HEK293T (cell line): ENCODE results near the gene PACRG.

Source experiments
- CTCF ChIA-PET: fragments of 350-600 bp; formaldehyde crosslinking; extraction: SDS; loops from one replicate; lab custom pipeline; 2021; ENCODE audit warnings: antibody characterized with exemption, inconsistent platforms; lab: Yijun Ruan, JAX
- POLR2A ChIA-PET: fragments of 350-600 bp; formaldehyde crosslinking; extraction: SDS; loops from one replicate; lab custom pipeline; 2020; ENCODE audit warnings: antibody characterized with exemption, inconsistent platforms; lab: Yijun Ruan, JAX
- DNase-seq: peaks from one replicate; pipeline ENCODE4 v3.0.0; 2012; ENCODE audit warnings: mixed read lengths; ENCODE audit errors: extremely low spot score
- ARNT ChIP-seq: fragments of 450-650 bp; IDR thresholded peaks from 2 replicates; pipeline ENCODE4 v1.6.1; 2017; ENCODE audit warnings: mild to moderate bottlenecking
- BHLHE40 ChIP-seq: fragments of 450-650 bp; IDR thresholded peaks from 2 replicates; pipeline ENCODE4 v1.6.1; 2016; ENCODE audit warnings: mild to moderate bottlenecking, moderate library complexity, borderline replicate concordance
- CTBP1 ChIP-seq: fragments of 450-650 bp; IDR thresholded peaks from 2 replicates; pipeline ENCODE4 v1.6.1; 2016; ENCODE audit warnings: borderline replicate concordance
- ELF4 ChIP-seq: fragments of 450-650 bp; IDR thresholded peaks from 2 replicates; pipeline ENCODE4 v1.6.1; 2017; ENCODE audit warnings: antibody characterized with exemption
- FOXA1 ChIP-seq: fragments of 450-650 bp; IDR thresholded peaks from 2 replicates; pipeline ENCODE4 v1.6.1; 2016; ENCODE audit warnings: mild to moderate bottlenecking
- FOXK2 ChIP-seq: fragments of 450-650 bp; IDR thresholded peaks from 2 replicates; pipeline ENCODE4 v1.6.1; 2016; ENCODE audit warnings: mild to moderate bottlenecking
- FOXM1 ChIP-seq: fragments of 450-650 bp; IDR thresholded peaks from 2 replicates; pipeline ENCODE4 v1.6.1; 2017; ENCODE audit warnings: mild to moderate bottlenecking, borderline replicate concordance
- HDGF ChIP-seq: fragments of 450-650 bp; IDR thresholded peaks from 2 replicates; pipeline ENCODE4 v1.6.1; 2017; ENCODE audit warnings: antibody characterized with exemption, borderline replicate concordance
- L3MBTL2 ChIP-seq: fragments of 450-650 bp; conservative IDR thresholded peaks from 2 replicates; pipeline ENCODE4 v1.6.1; 2016; ENCODE audit warnings: mild to moderate bottlenecking
- LEF1 ChIP-seq: fragments of 450-650 bp; IDR thresholded peaks from 2 replicates; pipeline ENCODE4 v1.6.1; 2017; ENCODE audit warnings: mild to moderate bottlenecking, borderline replicate concordance
- NFRKB ChIP-seq: fragments of 450-650 bp; IDR thresholded peaks from 2 replicates; pipeline ENCODE4 v1.6.1; 2016; ENCODE audit warnings: mild to moderate bottlenecking, moderate library complexity
- SP1 ChIP-seq: fragments of 450-650 bp; IDR thresholded peaks from 2 replicates; pipeline ENCODE4 v1.6.1; 2017
- SUZ12 ChIP-seq: fragments of 450-650 bp; IDR thresholded peaks from 2 replicates; pipeline ENCODE4 v1.6.1; 2016; ENCODE audit warnings: mild to moderate bottlenecking
- TARDBP ChIP-seq: fragments of 450-650 bp; IDR thresholded peaks from 2 replicates; pipeline ENCODE4 v1.6.1; 2016
- ZNF384 ChIP-seq: fragments of 450-650 bp; IDR thresholded peaks from 2 replicates; pipeline ENCODE4 v1.6.1; 2016
- TF ChIP-seq, protein P1 (sequence below): fragments of 450-650 bp; IDR thresholded peaks from 2 replicates; pipeline ENCODE4 v1.6.1; 2016

The PACRG gene

DNA sequence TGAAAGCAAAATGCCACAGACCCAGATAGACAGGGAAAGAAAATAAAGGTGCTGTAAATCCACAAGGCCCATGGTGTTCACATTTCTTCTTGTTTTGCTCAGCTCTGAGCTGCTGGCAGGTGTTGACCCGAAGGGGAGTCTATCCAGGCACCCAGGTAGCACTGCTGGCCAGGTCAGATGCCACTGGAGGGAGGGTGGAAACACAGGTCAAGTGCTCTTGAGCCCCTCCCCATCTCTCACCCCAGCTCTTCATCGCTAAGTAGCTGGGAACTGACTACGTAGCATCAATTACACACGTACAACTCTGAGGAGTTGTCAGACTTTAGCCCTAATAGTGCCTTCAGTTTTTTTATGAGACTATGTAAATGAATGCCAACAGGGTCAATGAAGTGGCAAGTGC, 399.0 kb downstream of the PACRG start:
- POLR2A ChIA-PET: no interaction called here
- no peak for DNase-seq

DNA sequence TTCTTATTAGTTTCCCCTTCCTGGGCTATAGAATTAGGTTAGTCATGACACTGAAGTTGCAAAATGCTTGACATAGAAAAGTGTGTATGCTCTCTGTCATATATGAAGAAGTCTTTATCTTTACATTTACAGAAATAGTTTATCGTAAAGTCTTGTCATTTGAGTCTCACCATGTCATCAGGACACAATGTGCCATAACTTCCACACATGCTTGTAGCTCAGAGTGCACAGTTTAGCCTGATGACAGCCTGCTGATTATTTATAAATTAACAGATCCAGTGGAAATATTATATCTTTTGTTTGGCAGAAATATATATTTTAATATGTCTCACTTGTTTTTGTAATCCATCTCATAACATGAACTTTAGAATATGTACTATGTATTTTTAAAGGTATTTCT, 399.8 kb downstream of the PACRG start:
- no peak for DNase-seq
- CTCF ChIA-PET: no interaction called here
- POLR2A ChIA-PET: no interaction called here
- TF ChIP-seq NFRKB: no peak
- no peak for TF ChIP-seq FOXM1
- TF ChIP-seq, protein P1, sequence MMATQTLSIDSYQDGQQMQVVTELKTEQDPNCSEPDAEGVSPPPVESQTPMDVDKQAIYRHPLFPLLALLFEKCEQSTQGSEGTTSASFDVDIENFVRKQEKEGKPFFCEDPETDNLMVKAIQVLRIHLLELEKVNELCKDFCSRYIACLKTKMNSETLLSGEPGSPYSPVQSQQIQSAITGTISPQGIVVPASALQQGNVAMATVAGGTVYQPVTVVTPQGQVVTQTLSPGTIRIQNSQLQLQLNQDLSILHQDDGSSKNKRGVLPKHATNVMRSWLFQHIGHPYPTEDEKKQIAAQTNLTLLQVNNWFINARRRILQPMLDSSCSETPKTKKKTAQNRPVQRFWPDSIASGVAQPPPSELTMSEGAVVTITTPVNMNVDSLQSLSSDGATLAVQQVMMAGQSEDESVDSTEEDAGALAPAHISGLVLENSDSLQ: no peak
- TF ChIP-seq HDGF: no peak
- TF ChIP-seq TARDBP: no peak
- TF ChIP-seq FOXK2: no peak
- no peak for TF ChIP-seq CTBP1
- TF ChIP-seq SP1: no peak
- no peak for TF ChIP-seq SUZ12

More for the DNA sequence above, 399.0 kb downstream of the PACRG start:
- CTCF ChIA-PET: interaction anchor here (0.7 kb wide), 1 partner anchor 1077 kb away, joined by 3 read pairs; no protein-coding TSS in a partner anchor
- TF ChIP-seq LEF1 (no peak), L3MBTL2 (no peak), BHLHE40 (no peak), ELF4 (no peak), FOXM1 (no peak), TARDBP (no peak), NFRKB (no peak)
- TF ChIP-seq, protein P1: no peak

DNA sequence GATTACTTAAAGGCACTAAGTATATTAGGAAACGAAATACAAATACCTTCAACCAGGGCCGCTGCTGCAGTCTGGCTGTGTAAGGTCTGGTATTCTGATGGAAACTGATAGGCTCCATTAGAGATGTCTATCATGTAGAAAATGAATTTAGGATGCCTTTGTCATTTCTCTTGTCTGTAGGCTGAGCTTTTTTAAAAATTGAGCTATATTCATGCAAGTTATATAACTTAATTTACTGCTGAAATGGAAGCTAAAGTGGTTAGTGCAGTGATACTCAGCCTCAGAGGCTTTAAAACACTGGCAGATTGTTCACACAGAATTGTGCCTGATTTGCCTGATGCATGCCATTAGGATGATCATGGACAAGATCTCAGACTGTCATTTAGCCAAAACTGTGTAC, 400.6 kb downstream of the PACRG start:
- ChIA-PET CTCF (no interaction called here), POLR2A (no interaction called here)
- DNase-seq: no peak
- TF ChIP-seq FOXK2: no peak
- no peak for TF ChIP-seq ZNF384
- TF ChIP-seq, protein P1: no peak
- TF ChIP-seq L3MBTL2: no peak
- no peak for TF ChIP-seq SUZ12
- TF ChIP-seq HDGF: no peak
- no peak for TF ChIP-seq TARDBP
- no peak for TF ChIP-seq LEF1
- TF ChIP-seq FOXM1: no peak
- TF ChIP-seq BHLHE40: no peak

DNA sequence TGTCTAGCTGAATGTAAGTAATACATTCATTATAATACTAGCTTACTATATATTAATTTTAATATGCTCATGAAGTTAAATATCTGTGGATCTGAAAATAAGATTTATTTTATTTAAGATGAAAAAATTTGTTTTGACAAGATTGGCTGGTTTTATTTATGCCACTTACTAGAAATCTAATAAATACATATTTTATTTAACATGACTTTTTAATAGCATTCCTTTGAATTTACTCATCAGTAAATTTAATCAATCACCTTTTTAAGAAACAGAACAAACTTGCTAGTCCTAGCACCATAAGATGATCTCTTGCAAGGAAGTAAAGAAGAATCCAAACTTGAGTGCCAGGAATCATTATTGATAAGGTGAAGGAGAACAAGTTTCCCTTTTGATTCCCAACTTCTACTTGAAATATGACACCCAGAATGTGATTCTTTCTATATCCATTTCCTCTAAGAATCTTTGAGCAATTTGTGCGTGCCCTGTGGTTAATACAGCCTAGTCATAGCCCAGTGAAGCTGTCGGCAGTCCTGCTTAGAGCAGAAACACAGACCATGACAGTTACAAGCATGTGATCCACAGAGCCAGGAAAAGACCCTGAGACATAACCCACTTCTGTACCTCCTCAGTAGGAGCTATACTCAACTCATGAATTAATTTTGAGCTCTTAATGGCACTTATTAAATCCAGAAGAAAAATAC, 404.4 kb downstream of the PACRG start:
- ChIA-PET POLR2A (no interaction called here), CTCF (interaction anchor here (0.9 kb wide), 1 partner anchor 12 kb away, joined by 6 read pairs; no protein-coding TSS in a partner anchor)
- no peak for DNase-seq
- no peak for TF ChIP-seq NFRKB
- TF ChIP-seq FOXA1: no peak
- TF ChIP-seq FOXK2: no peak
- no peak for TF ChIP-seq ARNT
- TF ChIP-seq SUZ12: no peak
- no peak for TF ChIP-seq LEF1
- no peak for TF ChIP-seq BHLHE40
- no peak for TF ChIP-seq CTBP1
- no peak for TF ChIP-seq SP1
- no peak for TF ChIP-seq TARDBP
- TF ChIP-seq, protein P1: no peak
- no peak for TF ChIP-seq HDGF
- TF ChIP-seq ELF4: no peak
- no peak for TF ChIP-seq FOXM1
- TF ChIP-seq ZNF384: no peak
- TF ChIP-seq L3MBTL2: no peak

DNA sequence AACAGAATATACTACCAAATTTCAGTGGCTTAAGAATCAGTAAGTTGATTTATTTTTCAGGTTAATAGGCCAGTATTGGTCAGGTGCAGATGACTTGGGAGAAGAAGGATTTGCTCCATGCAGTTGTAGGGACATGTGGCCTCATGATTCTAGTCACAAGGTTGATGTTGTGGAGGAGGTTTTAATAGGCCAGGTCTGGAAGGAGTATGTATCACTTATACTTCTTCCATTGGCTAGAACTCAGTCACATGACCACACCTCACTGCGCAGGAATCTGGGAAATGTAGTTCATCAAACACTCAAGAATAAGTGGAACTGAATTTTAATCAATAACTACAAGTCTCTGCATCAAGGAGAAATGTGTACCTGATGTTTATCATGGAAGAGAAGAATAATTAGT, 405.2 kb downstream of the PACRG start:
- no peak for DNase-seq
- TF ChIP-seq ARNT: no peak
- no peak for TF ChIP-seq HDGF
- TF ChIP-seq FOXM1: no peak
- TF ChIP-seq, protein P1: no peak
- TF ChIP-seq FOXA1: no peak
- no peak for TF ChIP-seq NFRKB
- TF ChIP-seq LEF1: no peak
- TF ChIP-seq ZNF384: no peak
- TF ChIP-seq TARDBP: no peak
- TF ChIP-seq SP1: no peak
- no peak for TF ChIP-seq CTBP1
- CTCF ChIA-PET: no interaction called here
- POLR2A ChIA-PET: no interaction called here
